ENCODE results near the gene TBC1D5.

Gene TBC1D5

DNA sequence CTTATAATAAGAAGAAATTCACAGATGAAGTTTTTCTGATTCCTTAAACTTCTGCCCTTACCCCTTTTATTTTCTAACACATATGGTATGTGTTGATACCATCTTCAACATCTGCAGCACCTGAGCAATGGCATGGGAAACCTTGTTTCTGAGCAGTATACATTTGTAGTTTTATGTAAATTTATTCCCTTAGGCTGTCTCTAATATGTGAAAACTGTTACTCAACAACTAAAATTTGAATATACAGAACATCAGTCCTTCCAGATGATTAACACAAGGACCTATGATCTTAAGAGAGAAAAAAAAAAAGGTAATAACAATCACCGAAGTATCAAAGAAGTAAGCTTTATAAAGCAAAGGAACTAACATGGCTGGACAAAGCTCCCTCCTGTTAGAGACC lies 190.5 kb downstream of the TBC1D5 start:
- TF ChIP-seq CTCF (IDR thresholded peaks at IDR 0.05) = no peak

DNA sequence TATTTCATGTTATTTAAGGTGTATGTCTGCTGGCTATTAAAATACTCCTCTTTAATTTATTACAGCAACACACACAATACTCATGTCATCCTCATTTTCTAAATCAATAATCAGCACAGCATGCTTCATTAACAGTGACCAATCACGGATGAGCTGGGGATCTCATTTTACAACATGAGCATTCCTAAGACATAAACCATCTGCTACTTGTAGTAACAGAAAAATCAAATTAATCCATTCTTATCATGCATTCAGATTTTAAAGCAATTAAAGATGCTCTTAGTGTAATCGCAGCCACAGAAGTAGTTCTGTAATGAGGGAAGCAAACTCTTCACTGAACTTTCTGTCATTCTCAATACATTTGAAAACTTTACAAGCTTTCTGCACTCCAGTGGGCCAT lies 191.1 kb downstream of the TBC1D5 start:
- no peak for TF ChIP-seq CTCF (IDR thresholded peaks at IDR 0.05)

DNA sequence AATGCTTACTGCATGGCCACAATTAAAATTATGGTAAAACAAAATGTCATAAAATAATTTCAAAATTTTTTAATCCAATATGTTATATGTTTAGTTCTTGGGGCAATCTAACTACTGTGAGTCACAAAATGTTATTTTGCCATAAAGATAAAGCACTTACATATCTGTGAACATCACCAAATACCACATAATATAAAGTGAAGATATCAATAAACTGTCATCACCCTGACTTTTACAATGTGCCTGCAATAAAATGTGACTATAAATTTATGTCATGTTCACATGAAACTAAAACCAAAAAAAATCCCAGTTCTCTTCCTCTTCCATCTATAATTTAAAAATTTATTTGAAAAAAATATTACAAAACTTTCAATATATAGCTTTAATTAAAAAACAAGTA lies 191.8 kb downstream of the TBC1D5 start:
- no peak for TF ChIP-seq CTCF (IDR thresholded peaks at IDR 0.05)

DNA sequence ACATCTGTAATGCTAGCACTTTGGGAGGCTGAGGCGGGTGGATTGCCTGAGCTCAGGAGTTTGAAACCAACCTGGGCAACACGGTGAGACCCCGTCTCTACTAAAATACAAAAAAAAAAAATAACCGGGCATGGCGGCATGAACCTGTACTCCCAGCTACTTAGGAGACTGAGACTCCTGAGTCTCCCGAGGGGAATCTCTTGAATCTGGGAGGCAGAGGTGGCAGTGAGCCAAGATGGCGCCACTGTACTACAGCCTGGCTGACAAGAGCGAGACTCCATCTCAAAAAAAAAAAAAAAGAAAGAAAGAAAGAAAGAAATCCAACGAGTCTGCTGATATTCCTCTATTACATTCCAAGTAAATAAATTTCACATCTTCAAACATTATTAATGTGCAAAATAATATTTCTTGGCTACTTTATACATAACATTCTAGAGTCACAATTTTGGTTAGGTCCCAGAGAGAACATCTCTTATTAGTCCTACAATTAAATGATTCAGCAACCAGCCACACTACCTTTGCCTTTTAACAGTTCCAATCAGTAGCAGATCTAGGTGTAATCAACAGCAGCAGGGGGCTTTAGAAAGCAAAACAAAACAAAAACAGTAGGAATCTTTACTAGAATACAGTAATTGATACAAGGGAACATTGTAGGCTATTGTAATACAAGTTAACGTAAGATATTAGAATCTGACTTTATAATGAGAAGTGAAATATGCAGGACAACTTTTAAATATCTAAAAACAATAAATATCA lies 195.8 kb downstream of the TBC1D5 start:
- no peak for TF ChIP-seq CTCF (IDR thresholded peaks at IDR 0.05)

- peak; percentile 18; the same call in 1 of the 2 replicates for TF ChIP-seq CTCF (IDR thresholded peaks at IDR 0.05)
These were observed 197.8 kb downstream of the TBC1D5 start for GRCh38 chr3:17544632-17545031.

DNA sequence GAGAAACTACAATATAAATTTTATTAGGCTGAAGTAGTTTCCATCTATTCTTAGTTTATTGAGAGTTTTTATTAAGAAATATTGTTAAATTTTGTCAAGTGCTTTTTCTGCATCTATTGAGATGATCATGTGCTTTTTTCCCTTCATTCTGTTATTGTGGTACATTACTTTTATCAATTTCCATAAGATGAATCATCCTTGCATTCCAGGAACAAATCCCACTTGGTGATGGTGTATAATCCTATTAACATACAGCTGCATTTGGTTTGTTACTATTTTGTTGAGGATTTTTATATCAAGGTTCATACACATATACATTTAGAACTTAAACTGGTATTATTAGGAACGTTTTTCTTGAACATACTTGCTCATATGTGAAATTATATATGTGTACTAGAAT lies 199.8 kb downstream of the TBC1D5 start:
- TF ChIP-seq CTCF (IDR thresholded peaks at IDR 0.05) = no peak

DNA sequence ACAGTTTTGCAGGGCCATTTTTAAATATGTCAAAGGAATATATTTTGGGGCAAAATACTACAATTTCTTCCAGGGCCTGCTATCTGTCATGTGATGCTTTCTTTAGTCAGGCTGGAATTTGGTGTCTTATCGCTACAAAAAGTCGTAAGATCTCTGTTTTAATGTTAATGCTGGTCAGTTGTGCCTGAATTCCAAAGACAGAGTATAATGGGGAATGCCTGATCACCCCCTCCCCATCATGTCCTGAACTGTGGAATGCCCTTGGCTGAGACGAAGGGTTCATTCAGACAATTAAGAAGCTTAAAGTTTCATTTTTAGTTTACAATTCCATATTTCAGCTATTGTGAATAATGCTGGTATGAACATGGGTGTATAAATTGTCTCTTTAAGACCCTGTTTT lies 203.0 kb downstream of the TBC1D5 start:
- no peak for TF ChIP-seq CTCF (IDR thresholded peaks at IDR 0.05)

DNA sequence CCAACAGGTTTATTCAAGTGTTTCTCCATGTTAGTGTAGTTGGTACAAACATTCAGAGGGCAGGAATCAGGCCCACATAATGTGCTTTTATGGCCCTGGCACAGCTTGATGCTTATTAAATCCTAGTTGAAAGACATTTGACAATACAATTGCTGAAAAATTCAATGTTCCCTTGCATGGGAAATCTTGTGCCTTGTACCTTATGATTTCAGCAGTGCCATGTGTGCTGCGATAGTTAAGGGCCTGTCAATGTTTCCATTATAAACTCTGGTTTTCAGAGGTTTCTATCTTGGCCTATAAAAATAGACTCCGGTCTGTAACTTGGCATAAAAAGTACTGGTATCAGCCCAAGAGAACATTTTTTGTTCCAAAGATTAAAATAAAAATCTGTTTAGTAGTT lies 207.2 kb downstream of the TBC1D5 start:
- no peak for TF ChIP-seq CTCF (IDR thresholded peaks at IDR 0.05)

Measured in LNCAP (cell line).